H1 (cell line): Measurements from ENCODE around the gene GTF2I. TPM values are rescaled to one million over a fixed set of nuclear protein-coding genes. Genes with fewer than 3 reads are reported as not detected.
A peak's percentile ranks its signal among the peaks of the same experiment; 100 is the strongest.

Experiments used
- CTCF ChIA-PET: fragments of 300-600 bp; sonication (Branson Sonifier 250); formaldehyde crosslinking; loops from one replicate; lab custom pipeline; 2021; ENCODE audit not compliant: partially characterized antibody; lab: Charles Lee
- POLR2A ChIA-PET: fragments of 300-600 bp; sonication (Branson Sonifier 250); formaldehyde crosslinking; loops from one replicate; lab custom pipeline; 2021; ENCODE audit warnings: inconsistent platforms; ENCODE audit not compliant: partially characterized antibody; lab: Charles Lee
- DNase-seq, 2 experiments: peaks; one replicate each; pipeline versions ENCODE4 v3.0.0 to v3.0.0-alpha.2; 2010 to 2022; ENCODE audit warnings: low spot score in 2 of 2, low read depth in 1 of 2, mixed read lengths in 1 of 2
- FAIRE-seq: peaks from 2 replicates; lab custom pipeline; 2011; peaks lifted over from hg19 to GRCh38; lab: Jason Lieb, UNC
- H2AFZ ChIP-seq: 2 replicates; pipeline ENCODE4 v1.8.1; 2012; ENCODE audit warnings: low read length, inconsistent platforms
- H2AK5ac ChIP-seq: 2 replicates; pipeline ENCODE4 v1.6.1; 2013; ENCODE audit warnings: low read depth, low read length
- H2BK120ac ChIP-seq: replicated peaks from 2 replicates; pipeline ENCODE3; 2013; ENCODE audit warnings: low read depth, low read length, inconsistent platforms
- H2BK12ac ChIP-seq: 2 replicates; pipeline ENCODE4 v1.6.1; 2013; ENCODE audit warnings: low read depth, low read length
- H2BK15ac ChIP-seq: 2 replicates; pipeline ENCODE4 v1.6.1; 2013; ENCODE audit warnings: low read length
- H2BK20ac ChIP-seq: 2 replicates; pipeline ENCODE4 v1.6.1; 2013; ENCODE audit warnings: low read length
- H2BK5ac ChIP-seq: 2 replicates; pipeline ENCODE4 v1.6.1; 2013; ENCODE audit warnings: low read depth, low read length
- H3K14ac ChIP-seq: 2 replicates; pipeline ENCODE4 v1.6.1; 2013; ENCODE audit warnings: inconsistent platforms; ENCODE audit not compliant: insufficient read length
- H3K18ac ChIP-seq: 2 replicates; pipeline ENCODE4 v1.6.1; 2013; ENCODE audit warnings: low read length; ENCODE audit errors: extremely low read depth
- H3K23ac ChIP-seq: 2 replicates; pipeline ENCODE4 v1.6.1; 2013; ENCODE audit warnings: inconsistent platforms; ENCODE audit not compliant: insufficient read length
- H3K23me2 ChIP-seq: 2 replicates; pipeline ENCODE4 v1.6.1; 2013; ENCODE audit warnings: low read depth, low read length
- H3K27ac ChIP-seq: 2 replicates; pipeline ENCODE4 v1.6.1; 2011; ENCODE audit warnings: low read depth, low read length, inconsistent platforms
- H3K27me3 ChIP-seq, 4 experiments: replicated peaks in 1 of 4; 1 replicate in 1 of 4; 2 replicates in 3 of 4; pipeline versions ENCODE4 v1.6.1 to v1.8.1; 2011 to 2013; ENCODE audit warnings: low read length in 3 of 4, mild to moderate bottlenecking in 3 of 4, inconsistent platforms in 2 of 4, mixed read lengths in 2 of 4, moderate library complexity in 1 of 4; ENCODE audit not compliant: control insufficient read depth in 3 of 4, insufficient read depth in 3 of 4; ENCODE audit errors: extremely low read depth in 1 of 4
- H3K36me3 ChIP-seq, 4 experiments: 2 replicates each; pipeline versions ENCODE4 v1.6.1 to v1.8.1; 2011 to 2013; ENCODE audit warnings: mild to moderate bottlenecking in 4 of 4, low read length in 3 of 4, moderate library complexity in 2 of 4, control low read depth in 1 of 4, inconsistent platforms in 1 of 4; ENCODE audit not compliant: insufficient read depth in 4 of 4, control insufficient read depth in 2 of 4
- H3K4ac ChIP-seq: replicated peaks from 2 replicates; pipeline ENCODE3; 2013; ENCODE audit warnings: low read length, low read depth, mixed read lengths, inconsistent platforms; ENCODE audit not compliant: insufficient read length
- H3K4me1 ChIP-seq, 4 experiments: replicated peaks in 1 of 4; 1 replicate in 1 of 4; 2 replicates in 3 of 4; pipeline versions ENCODE4 v1.6.1 to v1.8.1; 2011 to 2013; ENCODE audit warnings: low read length in 3 of 4, inconsistent platforms in 2 of 4, mixed read lengths in 1 of 4; ENCODE audit not compliant: insufficient read depth in 4 of 4, control insufficient read depth in 3 of 4
- H3K4me2 ChIP-seq, 2 experiments: 2 replicates each; pipeline versions ENCODE4 v1.6.1 to v1.8.1; 2011 to 2013; ENCODE audit warnings: low read depth in 2 of 2, low read length in 2 of 2, control low read depth in 1 of 2, inconsistent platforms in 1 of 2, mild to moderate bottlenecking in 1 of 2; ENCODE audit not compliant: insufficient read depth in 1 of 2
- H3K4me3 ChIP-seq, 4 experiments: fragments of 200-600, 300-600 bp in 1 of 4; sonication (generic), shearing (Covaris generic), sonication (Bioruptor Twin) in 1 of 4; 2 replicates each; pipeline versions ENCODE4 v1.5.1 to v1.8.1; 2011 to 2016; ENCODE audit warnings: low read length in 4 of 4, low read depth in 3 of 4, control low read depth in 2 of 4, inconsistent platforms in 2 of 4, mild to moderate bottlenecking in 2 of 4, mixed read lengths in 1 of 4, moderate library complexity in 1 of 4; ENCODE audit not compliant: insufficient read depth in 2 of 4; ENCODE audit errors: extremely low read depth in 1 of 4
- H3K56ac ChIP-seq: replicated peaks from 2 replicates; pipeline ENCODE3; 2013; ENCODE audit warnings: low read depth, mild to moderate bottlenecking, mixed read lengths, low read length, inconsistent platforms; ENCODE audit not compliant: insufficient read length
- H3K79me1 ChIP-seq: 2 replicates; pipeline ENCODE4 v1.6.1; 2013; ENCODE audit warnings: low read depth, low read length, control low read depth
- H3K79me2 ChIP-seq, 2 experiments: 2 replicates each; pipeline versions ENCODE4 v1.6.1 to v1.8.1; 2012 to 2013; ENCODE audit warnings: low read length in 2 of 2, mild to moderate bottlenecking in 2 of 2, inconsistent platforms in 1 of 2; ENCODE audit not compliant: insufficient read depth in 2 of 2, control insufficient read depth in 1 of 2
- H3K9ac ChIP-seq, 4 experiments: replicated peaks in 1 of 4; 1 replicate in 1 of 4; 2 replicates in 3 of 4; pipeline versions ENCODE4 v1.6.1 to v1.8.1; 2011 to 2013; ENCODE audit warnings: low read depth in 3 of 4, low read length in 3 of 4, control low read depth in 2 of 4, mild to moderate bottlenecking in 2 of 4, moderate library complexity in 2 of 4, inconsistent platforms in 1 of 4; ENCODE audit errors: extremely low read depth in 1 of 4
- H3K9me3 ChIP-seq, 2 experiments: 2 replicates each; pipeline versions ENCODE4 v1.6.1 to v1.8.1; 2012 to 2013; ENCODE audit warnings: mild to moderate bottlenecking in 2 of 2, moderate library complexity in 2 of 2, control low read depth in 1 of 2, inconsistent platforms in 1 of 2, low read depth in 1 of 2, low read length in 1 of 2, mixed read lengths in 1 of 2; ENCODE audit not compliant: insufficient read depth in 2 of 2
- H4K20me1 ChIP-seq, 2 experiments: replicated peaks in 1 of 2; 2 replicates each; pipeline versions ENCODE3 to v1.8.1; 2011 to 2013; ENCODE audit warnings: inconsistent platforms in 2 of 2, low read length in 2 of 2, mild to moderate bottlenecking in 1 of 2; ENCODE audit not compliant: insufficient read depth in 2 of 2, control insufficient read depth in 1 of 2
- H4K5ac ChIP-seq: 2 replicates; pipeline ENCODE4 v1.6.1; 2013; ENCODE audit warnings: low read length, low read depth, mixed read lengths, inconsistent platforms; ENCODE audit not compliant: insufficient read length
- H4K8ac ChIP-seq: 2 replicates; pipeline ENCODE4 v1.8.0; 2013; ENCODE audit warnings: mild to moderate bottlenecking, moderate library complexity, low read length, inconsistent platforms; ENCODE audit not compliant: insufficient read depth; ENCODE audit errors: extremely low read depth
- H4K91ac ChIP-seq: replicated peaks from 2 replicates; pipeline ENCODE3; 2013; ENCODE audit warnings: low read length, mixed read lengths, inconsistent platforms; ENCODE audit not compliant: insufficient read length
- EP300 ChIP-seq, 2 experiments: IDR thresholded peaks; 1 replicate in 1 of 2; 2 replicates in 1 of 2; pipeline ENCODE4 v1.6.1; 2011 to 2012; ENCODE audit warnings: low read depth in 2 of 2, low read length in 2 of 2, mild to moderate bottlenecking in 2 of 2, borderline replicate concordance in 1 of 2, inconsistent platforms in 1 of 2, moderate library complexity in 1 of 2
- KDM1A ChIP-seq: fragments of 200-600, 300-600 bp; sonication (generic); IDR thresholded peaks from 2 replicates; pipeline ENCODE4 v1.7.1; 2016; ENCODE audit warnings: mild to moderate bottlenecking, low read length, borderline replicate concordance
- POLR2AphosphoS5 ChIP-seq: IDR thresholded peaks from 2 replicates; pipeline ENCODE4 v1.6.1; 2011; ENCODE audit warnings: low read depth, low read length
- WGBS, 2 experiments: shearing (Covaris generic) in 1 of 2; methylation state at CpG; one replicate each; pipeline versions ENCODE4 v1.1.6 to v1.1.7; 2013 to 2015; ENCODE audit warnings: low lambda C conversion rate in 2 of 2, mixed read lengths in 2 of 2, inconsistent platforms in 1 of 2, low coverage in 1 of 2, missing lambda C conversion rate in 1 of 2; ENCODE audit not compliant: insufficient replicate concordance in 2 of 2, insufficient coverage in 1 of 2, insufficient read length in 1 of 2; ENCODE audit errors: extremely low coverage in 1 of 2, missing lambda C conversion rate in 1 of 2; 5-methylcytosine and 5-hydroxymethylcytosine counted together
- polyA plus RNA-seq, 7 experiments: library from polyadenylated mRNA; depleted of rRNA in 3 of 7; stranded (reverse) in 5 of 7; unstranded in 2 of 7; fragments of >200 nt in 5 of 7; fragments of 200-250 nt in 2 of 7; gene quantifications; 1 replicate in 5 of 7; 2 replicates in 1 of 7; 4 replicates in 1 of 7; pipeline versions ENCODE4 v1.2.1 to v1.2.3, GENCODE V29; 2011 to 2013; ENCODE audit warnings: missing spikeins in 2 of 7, mixed read lengths in 2 of 7
- total RNA-seq: library from RNA; stranded (reverse); fragmentation: NEBNext Ultra II Directional; extraction: Animal tissue kit (Norgen Biotek cat#: 25700); gene quantifications from 2 replicates; pipeline ENCODE4 v1.2.1, GENCODE V29; 2021

GTF2I gene
- total and polyA plus RNA-seq, 2 of the 8 experiments (the other 6 are each of a cell fraction or from before 2014, with no cell fraction given) = 46.7 to 316 TPM

GRCh38 chr7:74654811-74655210 is 2.7 kb upstream of the GTF2I start:
- POLR2A ChIA-PET = interaction anchor here (1.1 to 3.9 kb wide), 4 partner anchors 15 to 38 kb away, joined by 3 to 13 read pairs (median 8); no protein-coding TSS in a partner anchor
- H3K14ac ChIP-seq = no peak overlapping the region
- CTCF ChIA-PET = interaction anchor here (0.7 to 0.9 kb wide), 2 partner anchors 38 to 475 kb away, joined by 3 to 4 read pairs; no protein-coding TSS in a partner anchor
- H2BK15ac ChIP-seq = no peak overlapping the region
- H2AK5ac ChIP-seq = no peak overlapping the region
- H3K79me1 ChIP-seq = no peaks in the 10 kb centered on the region
- H4K91ac ChIP-seq = no peak overlapping the region
- 0 out of 4 replicates have a peak, but pooled peaks cover 0 to 5% of the 10 kb centered on the region in 2 experiments for H3K79me2 ChIP-seq
- no peak overlapping the region for H2BK12ac ChIP-seq
- no peak overlapping the region for H2BK20ac ChIP-seq
- H4K20me1 ChIP-seq = no peaks in the 10 kb centered on the region
- no peak overlapping the region for H3K4ac ChIP-seq
- H3K27me3 ChIP-seq = no peaks in the 10 kb centered on the region
- H3K9me3 ChIP-seq = no peaks in the 10 kb centered on the region
- DNase-seq (no peak), FAIRE-seq (no peak)
- no peak overlapping the region for H2AFZ ChIP-seq
- no peak overlapping the region for H3K56ac ChIP-seq
- no peak overlapping the region; a peak in 1 of 4 replicates for H3K4me2 ChIP-seq
- H3K36me3 ChIP-seq = peaks cover 0 to 6% (median 0%) of the 10 kb centered on the region in 4 experiments; a peak in 1 of 8 replicates
- no peak overlapping the region for H4K8ac ChIP-seq
- no peak overlapping the region for H2BK120ac ChIP-seq
- H3K4me1 ChIP-seq = peaks cover 5 to 18% (median 11%) of the 10 kb centered on the region in 4 experiments
- 82% methylated on average over 5 of the region's 5 CpGs; no CpG with 5 or more reads in 1 of the 2 experiments for WGBS, 2 experiments
- no peak overlapping the region for H3K27ac ChIP-seq
- H3K9ac ChIP-seq = no peak overlapping the region
- peaks cover 11% of the 10 kb centered on the region; the same call in 1 of the 2 replicates for H3K23me2 ChIP-seq
- H2BK5ac ChIP-seq = no peak overlapping the region
- no peak overlapping the region for H4K5ac ChIP-seq
- no peak overlapping the region for H3K18ac ChIP-seq
- TF ChIP-seq EP300 (IDR thresholded peaks at IDR 0.05; ENCODE audit: borderline replicate concordance in 1 of 2, low read depth in 2 of 2, low read length in 2 of 2) (no peak), POLR2AphosphoS5 (no peak), KDM1A (0 out of 2 replicates have a peak, but pooled peaks have one; percentile 31)
- H3K4me3 ChIP-seq = no peak overlapping the region
- no peak overlapping the region for H3K23ac ChIP-seq
